Ishikawa (cell line): Measurements from ENCODE around the gene CNTNAP2.

Experiments
- CEBPB ChIP-seq: IDR thresholded peaks from 2 replicates; pipeline ENCODE4 v1.6.1; 2012
- CREB1 ChIP-seq: IDR thresholded peaks from 2 replicates; pipeline ENCODE4 v1.6.1; 2012; ENCODE audit warnings: low read depth
- EGR1 ChIP-seq: IDR thresholded peaks from 2 replicates; pipeline ENCODE4 v1.6.1; 2012
- EP300 ChIP-seq: IDR thresholded peaks from 2 replicates; pipeline ENCODE4 v1.6.1; 2012; ENCODE audit warnings: borderline replicate concordance
- FOXM1 ChIP-seq: IDR thresholded peaks from 2 replicates; pipeline ENCODE4 v1.6.1; 2012; ENCODE audit warnings: low read depth, borderline replicate concordance
- NFIC ChIP-seq: IDR thresholded peaks from 2 replicates; pipeline ENCODE4 v1.6.1; 2012
- RAD21 ChIP-seq: IDR thresholded peaks from 2 replicates; pipeline ENCODE4 v1.6.1; 2012; ENCODE audit warnings: low read depth
- TAF1 ChIP-seq: IDR thresholded peaks from 2 replicates; pipeline ENCODE4 v1.6.1; 2012; ENCODE audit warnings: low read depth, mild to moderate bottlenecking
- TCF12 ChIP-seq: IDR thresholded peaks from 2 replicates; pipeline ENCODE4 v1.6.1; 2012; ENCODE audit warnings: low read depth
- TEAD4 ChIP-seq: IDR thresholded peaks from 2 replicates; pipeline ENCODE4 v1.6.1; 2012
- YY1 ChIP-seq: IDR thresholded peaks from 2 replicates; pipeline ENCODE4 v1.6.1; 2012; ENCODE audit warnings: low read depth
- ZBTB7A ChIP-seq: IDR thresholded peaks from 2 replicates; pipeline ENCODE4 v1.6.1; 2012; ENCODE audit warnings: low read depth
- TF ChIP-seq, protein P1 (sequence below): IDR thresholded peaks from 2 replicates; pipeline ENCODE4 v1.6.1; 2012
- TF ChIP-seq, protein P2 (sequence below): IDR thresholded peaks from 2 replicates; pipeline ENCODE4 v1.6.1; 2012
- TF ChIP-seq, protein P3 (sequence below): IDR thresholded peaks from 2 replicates; pipeline ENCODE4 v1.6.1; 2012; ENCODE audit warnings: low read depth, mild to moderate bottlenecking

CNTNAP2 gene

DNA sequence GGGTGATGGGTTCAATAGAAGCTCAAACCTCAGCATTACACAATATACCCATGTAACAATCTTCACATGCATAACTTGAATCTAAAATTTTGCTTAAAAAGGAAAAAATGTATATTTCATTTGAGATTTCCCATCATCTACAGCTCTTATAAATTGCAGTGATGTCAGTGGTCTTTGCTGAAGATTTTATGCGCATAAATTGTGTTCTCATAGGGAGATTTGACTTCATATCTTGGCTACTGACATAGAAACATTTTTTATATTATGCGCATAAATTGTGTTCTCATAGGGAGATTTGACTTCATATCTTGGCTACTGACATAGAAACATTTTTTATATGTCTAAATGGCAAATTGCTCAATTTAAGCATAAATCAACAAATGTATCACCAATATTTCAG lies 1348.6 kb downstream of the CNTNAP2 start:
- TF ChIP-seq YY1 (no peak), EGR1 (no peak), NFIC (no peak), TAF1 (no peak), FOXM1 (no peak), RAD21 (no peak)
- TF ChIP-seq, protein P1, sequence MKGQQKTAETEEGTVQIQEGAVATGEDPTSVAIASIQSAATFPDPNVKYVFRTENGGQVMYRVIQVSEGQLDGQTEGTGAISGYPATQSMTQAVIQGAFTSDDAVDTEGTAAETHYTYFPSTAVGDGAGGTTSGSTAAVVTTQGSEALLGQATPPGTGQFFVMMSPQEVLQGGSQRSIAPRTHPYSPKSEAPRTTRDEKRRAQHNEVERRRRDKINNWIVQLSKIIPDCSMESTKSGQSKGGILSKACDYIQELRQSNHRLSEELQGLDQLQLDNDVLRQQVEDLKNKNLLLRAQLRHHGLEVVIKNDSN: no peak
- TF ChIP-seq, protein P2, sequence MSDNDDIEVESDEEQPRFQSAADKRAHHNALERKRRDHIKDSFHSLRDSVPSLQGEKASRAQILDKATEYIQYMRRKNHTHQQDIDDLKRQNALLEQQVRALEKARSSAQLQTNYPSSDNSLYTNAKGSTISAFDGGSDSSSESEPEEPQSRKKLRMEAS: no peak
- TF ChIP-seq, protein P3, sequence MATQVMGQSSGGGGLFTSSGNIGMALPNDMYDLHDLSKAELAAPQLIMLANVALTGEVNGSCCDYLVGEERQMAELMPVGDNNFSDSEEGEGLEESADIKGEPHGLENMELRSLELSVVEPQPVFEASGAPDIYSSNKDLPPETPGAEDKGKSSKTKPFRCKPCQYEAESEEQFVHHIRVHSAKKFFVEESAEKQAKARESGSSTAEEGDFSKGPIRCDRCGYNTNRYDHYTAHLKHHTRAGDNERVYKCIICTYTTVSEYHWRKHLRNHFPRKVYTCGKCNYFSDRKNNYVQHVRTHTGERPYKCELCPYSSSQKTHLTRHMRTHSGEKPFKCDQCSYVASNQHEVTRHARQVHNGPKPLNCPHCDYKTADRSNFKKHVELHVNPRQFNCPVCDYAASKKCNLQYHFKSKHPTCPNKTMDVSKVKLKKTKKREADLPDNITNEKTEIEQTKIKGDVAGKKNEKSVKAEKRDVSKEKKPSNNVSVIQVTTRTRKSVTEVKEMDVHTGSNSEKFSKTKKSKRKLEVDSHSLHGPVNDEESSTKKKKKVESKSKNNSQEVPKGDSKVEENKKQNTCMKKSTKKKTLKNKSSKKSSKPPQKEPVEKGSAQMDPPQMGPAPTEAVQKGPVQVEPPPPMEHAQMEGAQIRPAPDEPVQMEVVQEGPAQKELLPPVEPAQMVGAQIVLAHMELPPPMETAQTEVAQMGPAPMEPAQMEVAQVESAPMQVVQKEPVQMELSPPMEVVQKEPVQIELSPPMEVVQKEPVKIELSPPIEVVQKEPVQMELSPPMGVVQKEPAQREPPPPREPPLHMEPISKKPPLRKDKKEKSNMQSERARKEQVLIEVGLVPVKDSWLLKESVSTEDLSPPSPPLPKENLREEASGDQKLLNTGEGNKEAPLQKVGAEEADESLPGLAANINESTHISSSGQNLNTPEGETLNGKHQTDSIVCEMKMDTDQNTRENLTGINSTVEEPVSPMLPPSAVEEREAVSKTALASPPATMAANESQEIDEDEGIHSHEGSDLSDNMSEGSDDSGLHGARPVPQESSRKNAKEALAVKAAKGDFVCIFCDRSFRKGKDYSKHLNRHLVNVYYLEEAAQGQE: no peak

DNA sequence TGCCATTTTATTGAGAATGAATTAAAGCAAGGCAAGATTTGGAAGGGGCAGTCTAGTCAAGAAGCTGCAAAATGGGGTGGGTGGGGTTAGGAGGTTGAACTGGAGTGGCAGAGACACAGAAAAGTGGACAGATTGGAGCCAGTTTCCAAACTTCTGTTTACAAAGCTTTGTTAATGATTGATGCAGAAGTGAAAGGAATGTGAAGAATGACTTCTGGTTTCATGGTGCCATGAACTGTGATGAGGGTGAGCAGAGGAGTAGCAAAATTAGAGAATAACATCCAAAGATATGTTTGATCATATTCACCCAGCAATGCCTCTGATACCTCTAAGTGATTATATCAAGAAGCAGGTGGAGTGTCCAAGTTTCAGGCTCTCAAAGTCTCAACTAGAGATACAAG lies 1356.0 kb downstream of the CNTNAP2 start:
- TF ChIP-seq EGR1 (no peak), CEBPB (no peak)
- TF ChIP-seq, protein P2: no peak

DNA sequence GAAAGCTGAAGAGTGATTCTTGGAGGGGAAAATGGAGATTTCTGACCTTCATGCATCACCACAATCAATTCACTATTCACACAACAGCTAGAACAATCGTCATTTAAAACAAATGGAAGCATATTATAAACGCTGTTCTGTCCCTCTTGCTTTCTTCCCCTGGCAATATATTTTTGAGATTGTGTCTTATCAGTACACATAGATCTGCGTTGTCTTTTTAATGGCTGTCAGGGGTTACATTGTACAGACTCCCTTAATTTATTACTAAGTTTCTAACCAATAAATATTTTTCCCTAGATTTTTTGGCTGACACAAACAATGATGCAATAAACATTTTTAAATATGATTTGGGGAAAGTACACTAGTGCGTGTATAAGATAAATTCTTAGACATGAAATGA lies 1358.3 kb downstream of the CNTNAP2 start:
- TF ChIP-seq, protein P3: no peak
- TF ChIP-seq NFIC (no peak), TCF12 (no peak), RAD21 (no peak), CEBPB (no peak), ZBTB7A (no peak), EGR1 (no peak), TEAD4 (no peak)

DNA sequence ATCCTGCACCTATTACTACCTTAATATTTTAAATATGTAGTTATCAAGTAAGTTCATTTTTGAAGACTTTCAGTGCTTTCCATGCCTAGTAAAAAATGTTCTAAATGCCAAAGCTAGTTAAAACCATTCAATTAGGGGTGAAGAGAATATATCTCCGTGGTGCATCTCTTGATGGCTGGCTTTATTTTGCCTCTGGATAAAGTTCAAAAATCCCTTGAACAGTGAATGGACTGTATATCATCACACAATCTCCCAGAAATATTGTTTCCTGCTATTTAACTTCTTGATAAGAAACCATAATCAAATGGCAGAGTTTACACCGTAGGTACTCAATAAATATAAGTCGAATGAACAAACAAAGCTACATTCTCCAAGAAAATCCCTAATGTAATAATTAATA lies 1360.9 kb downstream of the CNTNAP2 start:
- TF ChIP-seq FOXM1: no peak
- TF ChIP-seq ZBTB7A: no peak
- TF ChIP-seq, protein P2: no peak
- TF ChIP-seq YY1: no peak
- TF ChIP-seq TCF12: no peak
- no peak for TF ChIP-seq CEBPB
- TF ChIP-seq, protein P1: no peak
- no peak for TF ChIP-seq EGR1
- TF ChIP-seq, protein P3: no peak
- no peak for TF ChIP-seq CREB1
- TF ChIP-seq EP300: no peak
- no peak for TF ChIP-seq TEAD4
- no peak for TF ChIP-seq NFIC
- no peak for TF ChIP-seq TAF1
- no peak for TF ChIP-seq RAD21

DNA sequence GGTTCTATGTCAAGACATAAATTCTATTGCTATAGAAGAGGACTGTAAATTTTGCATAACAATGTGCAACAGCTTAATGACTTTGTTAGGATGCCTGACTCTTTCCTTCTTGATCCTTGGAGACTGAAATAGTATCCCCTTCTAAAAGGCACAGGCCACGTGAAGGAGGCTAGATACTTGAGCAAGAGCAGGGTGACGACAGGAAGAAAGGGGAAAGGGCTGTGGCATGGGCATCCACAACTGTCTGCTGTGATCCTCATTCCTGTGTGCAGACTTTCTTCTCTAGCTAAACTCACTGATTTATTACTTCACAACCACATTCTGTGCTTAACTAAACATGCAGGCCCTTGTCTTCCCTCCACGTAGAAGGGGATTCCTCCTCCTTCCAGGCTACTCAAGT lies 1362.2 kb downstream of the CNTNAP2 start:
- TF ChIP-seq ZBTB7A (no peak), TCF12 (no peak), CEBPB (no peak), CREB1 (no peak), EP300 (no peak), RAD21 (no peak), EGR1 (no peak), TAF1 (no peak), TEAD4 (no peak), YY1 (no peak), FOXM1 (no peak), NFIC (no peak)
- TF ChIP-seq, protein P2: no peak
- TF ChIP-seq, protein P1: no peak
- TF ChIP-seq, protein P3: no peak
